HepG2 (cell line): ENCODE results near the gene GAS5.

ENCODE experiments used
- CTCF ChIP-seq: sonication (generic); formaldehyde crosslinking; IDR thresholded peaks from 2 replicates; pipeline ENCODE4 v1.5.0; 2020; ENCODE audit warnings: mild to moderate bottlenecking, missing genetic modification reagents, moderate library complexity
- TAF1 ChIP-seq: sonication (generic); formaldehyde crosslinking; IDR thresholded peaks from 2 replicates; pipeline ENCODE4 v1.4.0; 2020; ENCODE audit warnings: missing genetic modification reagents
- ZBTB34 ChIP-seq: sonication (generic); formaldehyde crosslinking; IDR thresholded peaks from 2 replicates; pipeline ENCODE4 v1.8.0; 2022; ENCODE audit warnings: mild to moderate bottlenecking, missing genetic modification reagents
- ZNF207 ChIP-seq: fragments of 450-650 bp; IDR thresholded peaks from 2 replicates; pipeline ENCODE4 v1.6.1; 2016; ENCODE audit warnings: antibody characterized with exemption, borderline replicate concordance
- ZSCAN5A ChIP-seq: sonication (generic); formaldehyde crosslinking; IDR thresholded peaks from 2 replicates; pipeline ENCODE4 v1.8.0; 2022; ENCODE audit warnings: mild to moderate bottlenecking, missing genetic modification reagents, borderline replicate concordance
- TF ChIP-seq, protein P1 (sequence below): IDR thresholded peaks from 2 replicates; pipeline ENCODE4 v1.6.1; 2018; ENCODE audit warnings: missing genetic modification reagents
- TF ChIP-seq, protein P2 (sequence below): sonication (generic); formaldehyde crosslinking; IDR thresholded peaks from 2 replicates; pipeline ENCODE4 v1.4.0; 2020; ENCODE audit warnings: mild to moderate bottlenecking, missing genetic modification reagents
- TF ChIP-seq, protein P3 (sequence below): sonication (generic); formaldehyde crosslinking; IDR thresholded peaks from 2 replicates; pipeline ENCODE4 v1.4.0; 2020; ENCODE audit warnings: missing genetic modification reagents

DNA sequence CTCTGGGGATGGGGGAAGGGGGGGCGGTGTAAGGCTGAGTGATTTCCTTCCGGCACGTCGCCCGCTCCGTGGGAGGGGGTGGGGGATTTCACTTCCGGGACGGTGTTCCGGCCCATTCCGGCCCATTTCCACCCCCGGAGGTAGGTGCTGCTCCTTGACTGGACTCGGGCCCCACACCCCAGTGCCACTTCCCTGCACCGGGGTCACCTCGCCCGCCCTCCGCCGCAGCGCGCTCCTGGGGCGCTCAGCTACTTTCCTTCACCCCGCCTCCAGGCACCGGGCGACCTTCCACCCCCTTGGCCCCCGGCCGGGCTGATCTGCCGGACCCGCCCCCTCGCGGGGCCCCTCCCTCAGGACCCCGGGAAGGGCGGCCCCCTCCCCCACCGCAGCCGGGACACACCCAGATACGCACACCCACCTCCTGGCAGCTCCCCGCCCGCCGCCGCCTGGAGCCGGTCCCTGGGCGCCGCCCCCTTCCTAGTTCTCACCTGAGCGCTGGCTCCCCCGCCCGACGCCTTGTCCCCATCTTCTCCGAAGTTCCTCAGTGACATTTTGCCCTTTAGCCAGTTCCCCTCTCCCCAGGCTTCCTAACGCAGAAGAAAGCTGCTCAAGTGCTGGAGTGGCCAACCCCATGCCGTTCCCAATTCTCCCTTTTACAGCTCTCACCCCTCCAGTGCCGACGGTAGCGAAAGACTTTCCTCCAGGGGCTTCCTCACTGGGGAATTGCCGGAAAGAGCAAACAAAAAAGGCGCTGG, 654 bp upstream of the GAS5 start, which contains the start of gene ZBTB37:
- no peak for TF ChIP-seq ZNF207
- TF ChIP-seq, protein P1, sequence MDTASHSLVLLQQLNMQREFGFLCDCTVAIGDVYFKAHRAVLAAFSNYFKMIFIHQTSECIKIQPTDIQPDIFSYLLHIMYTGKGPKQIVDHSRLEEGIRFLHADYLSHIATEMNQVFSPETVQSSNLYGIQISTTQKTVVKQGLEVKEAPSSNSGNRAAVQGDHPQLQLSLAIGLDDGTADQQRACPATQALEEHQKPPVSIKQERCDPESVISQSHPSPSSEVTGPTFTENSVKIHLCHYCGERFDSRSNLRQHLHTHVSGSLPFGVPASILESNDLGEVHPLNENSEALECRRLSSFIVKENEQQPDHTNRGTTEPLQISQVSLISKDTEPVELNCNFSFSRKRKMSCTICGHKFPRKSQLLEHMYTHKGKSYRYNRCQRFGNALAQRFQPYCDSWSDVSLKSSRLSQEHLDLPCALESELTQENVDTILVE (CRISPR knock-in tag): peak; percentile 80
- TF ChIP-seq, protein P2, sequence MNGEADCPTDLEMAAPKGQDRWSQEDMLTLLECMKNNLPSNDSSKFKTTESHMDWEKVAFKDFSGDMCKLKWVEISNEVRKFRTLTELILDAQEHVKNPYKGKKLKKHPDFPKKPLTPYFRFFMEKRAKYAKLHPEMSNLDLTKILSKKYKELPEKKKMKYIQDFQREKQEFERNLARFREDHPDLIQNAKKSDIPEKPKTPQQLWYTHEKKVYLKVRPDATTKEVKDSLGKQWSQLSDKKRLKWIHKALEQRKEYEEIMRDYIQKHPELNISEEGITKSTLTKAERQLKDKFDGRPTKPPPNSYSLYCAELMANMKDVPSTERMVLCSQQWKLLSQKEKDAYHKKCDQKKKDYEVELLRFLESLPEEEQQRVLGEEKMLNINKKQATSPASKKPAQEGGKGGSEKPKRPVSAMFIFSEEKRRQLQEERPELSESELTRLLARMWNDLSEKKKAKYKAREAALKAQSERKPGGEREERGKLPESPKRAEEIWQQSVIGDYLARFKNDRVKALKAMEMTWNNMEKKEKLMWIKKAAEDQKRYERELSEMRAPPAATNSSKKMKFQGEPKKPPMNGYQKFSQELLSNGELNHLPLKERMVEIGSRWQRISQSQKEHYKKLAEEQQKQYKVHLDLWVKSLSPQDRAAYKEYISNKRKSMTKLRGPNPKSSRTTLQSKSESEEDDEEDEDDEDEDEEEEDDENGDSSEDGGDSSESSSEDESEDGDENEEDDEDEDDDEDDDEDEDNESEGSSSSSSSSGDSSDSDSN (CRISPR knock-in tag): no peak; the same call in 1 of the 2 replicates
- no peak for TF ChIP-seq ZSCAN5A (CRISPR knock-in tag)
- peak; percentile 38 for TF ChIP-seq CTCF (CRISPR knock-in tag)
- TF ChIP-seq ZBTB34 (CRISPR knock-in tag): no peak
- TF ChIP-seq TAF1 (CRISPR knock-in tag): no peak
- TF ChIP-seq, protein P3, sequence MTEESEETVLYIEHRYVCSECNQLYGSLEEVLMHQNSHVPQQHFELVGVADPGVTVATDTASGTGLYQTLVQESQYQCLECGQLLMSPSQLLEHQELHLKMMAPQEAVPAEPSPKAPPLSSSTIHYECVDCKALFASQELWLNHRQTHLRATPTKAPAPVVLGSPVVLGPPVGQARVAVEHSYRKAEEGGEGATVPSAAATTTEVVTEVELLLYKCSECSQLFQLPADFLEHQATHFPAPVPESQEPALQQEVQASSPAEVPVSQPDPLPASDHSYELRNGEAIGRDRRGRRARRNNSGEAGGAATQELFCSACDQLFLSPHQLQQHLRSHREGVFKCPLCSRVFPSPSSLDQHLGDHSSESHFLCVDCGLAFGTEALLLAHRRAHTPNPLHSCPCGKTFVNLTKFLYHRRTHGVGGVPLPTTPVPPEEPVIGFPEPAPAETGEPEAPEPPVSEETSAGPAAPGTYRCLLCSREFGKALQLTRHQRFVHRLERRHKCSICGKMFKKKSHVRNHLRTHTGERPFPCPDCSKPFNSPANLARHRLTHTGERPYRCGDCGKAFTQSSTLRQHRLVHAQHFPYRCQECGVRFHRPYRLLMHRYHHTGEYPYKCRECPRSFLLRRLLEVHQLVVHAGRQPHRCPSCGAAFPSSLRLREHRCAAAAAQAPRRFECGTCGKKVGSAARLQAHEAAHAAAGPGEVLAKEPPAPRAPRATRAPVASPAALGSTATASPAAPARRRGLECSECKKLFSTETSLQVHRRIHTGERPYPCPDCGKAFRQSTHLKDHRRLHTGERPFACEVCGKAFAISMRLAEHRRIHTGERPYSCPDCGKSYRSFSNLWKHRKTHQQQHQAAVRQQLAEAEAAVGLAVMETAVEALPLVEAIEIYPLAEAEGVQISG (CRISPR knock-in tag): peak; percentile 62
